Keratinocyte (primary cell): Measurements from ENCODE around the gene KRT84. TPM values are rescaled to one million over a fixed set of nuclear protein-coding genes. Genes with fewer than 3 reads are reported as not detected.
A peak's percentile ranks its signal among the peaks of the same experiment; 100 is the strongest.
"Not testable (repeated sequence)": the region's sequence is repeated elsewhere in the genome, so short reads cannot be mapped to it uniquely, and the experiment has no call there.

ENCODE experiments used
- DNase-seq: peaks from one replicate; pipeline ENCODE4 v3.0.0-alpha.2; 2011; ENCODE audit warnings: low read depth, missing footprints, low spot score
- FAIRE-seq: peaks from 2 replicates; lab custom pipeline; 2011; peaks lifted over from hg19 to GRCh38; lab: Jason Lieb, UNC
- H2AFZ ChIP-seq: 2 replicates; pipeline ENCODE4 v1.6.0; 2012; ENCODE audit warnings: low read length, control low read depth, inconsistent platforms; ENCODE audit not compliant: control insufficient read depth
- H3K27ac ChIP-seq: 2 replicates; pipeline ENCODE4 v1.5.1; 2011; ENCODE audit warnings: low read length; ENCODE audit not compliant: control insufficient read depth, insufficient read depth
- H3K27me3 ChIP-seq: 3 replicates; pipeline ENCODE4 v1.6.0; 2011; ENCODE audit warnings: low read length; ENCODE audit not compliant: control insufficient read depth, insufficient read depth; ENCODE audit errors: extremely low read depth
- H3K36me3 ChIP-seq, 2 experiments: 2 replicates in 1 of 2; 3 replicates in 1 of 2; pipeline ENCODE4 v1.5.1; 2011; ENCODE audit warnings: low read length in 2 of 2, mild to moderate bottlenecking in 1 of 2; ENCODE audit not compliant: control insufficient read depth in 2 of 2, insufficient read depth in 2 of 2; ENCODE audit errors: extremely low read depth in 1 of 2
- H3K4me1 ChIP-seq: 3 replicates; pipeline ENCODE4 v1.5.1; 2011; ENCODE audit warnings: low read length; ENCODE audit not compliant: control insufficient read depth, insufficient read depth; ENCODE audit errors: extremely low read depth
- H3K4me2 ChIP-seq: 3 replicates; pipeline ENCODE4 v1.6.0; 2011; ENCODE audit warnings: low read depth, low read length; ENCODE audit not compliant: control insufficient read depth, insufficient read depth; ENCODE audit errors: extremely low read depth
- H3K4me3 ChIP-seq, 3 experiments: fragments of 200-600 bp in 1 of 3; sonication (generic) in 1 of 3; 2 replicates in 2 of 3; 3 replicates in 1 of 3; pipeline ENCODE4 v1.5.1; 2011 to 2016; ENCODE audit warnings: low read length in 3 of 3, mild to moderate bottlenecking in 3 of 3, control low read depth in 2 of 3, inconsistent platforms in 1 of 3, low read depth in 1 of 3, mixed read lengths in 1 of 3, mixed run types in 1 of 3, moderate library complexity in 1 of 3; ENCODE audit not compliant: control insufficient read depth in 2 of 3, insufficient read depth in 2 of 3; ENCODE audit errors: extremely low read depth in 1 of 3
- H3K79me2 ChIP-seq: 2 replicates; pipeline ENCODE4 v1.6.0; 2012; ENCODE audit warnings: low read length; ENCODE audit not compliant: control insufficient read depth, insufficient read depth
- H3K9ac ChIP-seq: 3 replicates; pipeline ENCODE4 v1.6.0; 2011; ENCODE audit warnings: low read length; ENCODE audit not compliant: control insufficient read depth, insufficient read depth; ENCODE audit errors: extremely low read depth
- H3K9me1 ChIP-seq: 3 replicates; pipeline ENCODE4 v1.6.0; 2011; ENCODE audit warnings: low read length; ENCODE audit not compliant: control insufficient read depth, insufficient read depth; ENCODE audit errors: extremely low read depth
- H3K9me3 ChIP-seq: 2 replicates; pipeline ENCODE4 v1.5.1; 2012; ENCODE audit warnings: low read depth, low read length; ENCODE audit not compliant: control insufficient read depth
- H4K20me1 ChIP-seq: 3 replicates; pipeline ENCODE4 v1.6.0; 2011; ENCODE audit warnings: low read length; ENCODE audit not compliant: control insufficient read depth, insufficient read depth; ENCODE audit errors: extremely low read depth
- CTCF ChIP-seq, 3 experiments: IDR thresholded peaks in 1 of 3; conservative IDR thresholded peaks in 1 of 3; optimal IDR thresholded peaks in 1 of 3; 2 replicates in 2 of 3; 3 replicates in 1 of 3; pipeline versions ENCODE3 to v1.5.1; 2011; ENCODE audit warnings: low read length in 3 of 3, mild to moderate bottlenecking in 3 of 3, moderate library complexity in 2 of 3, control low read depth in 1 of 3, inconsistent platforms in 1 of 3; ENCODE audit not compliant: insufficient read depth in 2 of 3; ENCODE audit errors: extremely low read depth in 1 of 3
- EZH2 ChIP-seq: IDR thresholded peaks from one replicate; pipeline ENCODE4 v1.6.1; 2012; ENCODE audit warnings: inconsistent platforms, mild to moderate bottlenecking, low read length, moderate library complexity
- dilution Hi-C: fragments of 300-500 bp; cut with MboI; formaldehyde crosslinking; loops from one replicate; pipeline ENCODE4 v1.7.0; 2020; ENCODE audit warnings: low sequenced_read_pairs; ENCODE audit not compliant: extremely low pct_ligation_motif_present
- polyA plus RNA-seq, 5 experiments: library from polyadenylated mRNA; depleted of rRNA in 3 of 5; stranded (reverse) in 3 of 5; stranded (forward) in 1 of 5; unstranded in 1 of 5; fragments of >200 nt; gene quantifications; 1 replicate in 1 of 5; 2 replicates in 3 of 5; 3 replicates in 1 of 5; pipeline versions ENCODE4 v1.2.1 to v1.2.3, GENCODE V29; 2011 to 2012; ENCODE audit warnings: missing spikeins in 2 of 5, low read depth in 1 of 5, low replicate concordance in 1 of 5

KRT84 gene
- polyA plus RNA-seq, 1 donor (not counting 4 experiments of a cell fraction or from before 2014, with no cell fraction given): 0.10 TPM

- peaks cover 25% of the 10 kb centered on the region for H3K4me1 ChIP-seq
- dilution Hi-C loops: no loop called here
- H3K79me2 ChIP-seq: no peaks in the 10 kb centered on the region
- no peaks in the 10 kb centered on the region for H3K9me3 ChIP-seq
- DNase-seq (no peak), FAIRE-seq (no peak)
- H2AFZ ChIP-seq: no peak overlapping the region
- H3K27ac ChIP-seq: no peak overlapping the region
- H3K4me2 ChIP-seq: no peak overlapping the region
- no peaks in the 10 kb centered on the region for H3K9me1 ChIP-seq
- H3K27me3 ChIP-seq: peaks cover 3% of the 10 kb centered on the region
- no peak overlapping the region for H3K4me3 ChIP-seq
- H3K9ac ChIP-seq: no peak overlapping the region
- H4K20me1 ChIP-seq: no peaks in the 10 kb centered on the region
- TF ChIP-seq EZH2: no peak
- TF ChIP-seq CTCF (optimal IDR thresholded peaks at IDR 0.05 in 1 of 3, IDR thresholded peaks at IDR 0.05 in 1 of 3, conservative IDR thresholded peaks at IDR 0.05 in 1 of 3; ENCODE audit: extremely low read depth in 1 of 3, insufficient read depth in 2 of 3, low read length in 3 of 3): no peak
- H3K36me3 ChIP-seq: no peaks in the 10 kb centered on the region
Observed at GRCh38 chr12:52347016-52347415, 38.4 kb downstream of the KRT84 start.

GRCh38 chr12:52346593-52346992 is 38.9 kb downstream of the KRT84 start:
- TF ChIP-seq EZH2 (no peak), CTCF (optimal IDR thresholded peaks at IDR 0.05 in 1 of 3, IDR thresholded peaks at IDR 0.05 in 1 of 3, conservative IDR thresholded peaks at IDR 0.05 in 1 of 3; ENCODE audit: extremely low read depth in 1 of 3, insufficient read depth in 2 of 3, low read length in 3 of 3) (no peak)

GRCh38 chr12:52345041-52345440 is 40.4 kb downstream of the KRT84 start:
- H3K79me2 ChIP-seq, H3K27ac ChIP-seq, H3K9ac ChIP-seq, H3K27me3 ChIP-seq, DNase-seq, H4K20me1 ChIP-seq, dilution Hi-C loops, H3K9me1 ChIP-seq, H3K4me2 ChIP-seq, FAIRE-seq, H3K9me3 ChIP-seq, H2AFZ ChIP-seq, H3K4me3 ChIP-seq, H3K36me3 ChIP-seq: not testable (repeated sequence)
- peaks cover 25% of the 10 kb centered on the region for H3K4me1 ChIP-seq

More at GRCh38 chr12:52346593-52346992, 38.9 kb downstream of the KRT84 start:
- Histone ChIP-seq H3K27me3 (peaks cover 3% of the 10 kb centered on the region), H3K4me1 (peaks cover 25% of the 10 kb centered on the region), H3K36me3 (no peaks in the 10 kb centered on the region), H3K9me1 (no peaks in the 10 kb centered on the region), H3K79me2 (no peaks in the 10 kb centered on the region), H3K27ac (no peak overlapping the region), H3K9me3 (no peaks in the 10 kb centered on the region), H3K9ac (no peak overlapping the region), H3K4me3 (no peak overlapping the region), H2AFZ (no peak overlapping the region), H3K4me2 (no peak overlapping the region), H4K20me1 (no peaks in the 10 kb centered on the region)
- DNase-seq (no peak), FAIRE-seq (peak; percentile 48)
- dilution Hi-C loops: no loop called here
